B cell (primary cell): ENCODE data around the gene KLHL3.

ENCODE experiments used
- CTCF ChIP-seq: fragments of 200-600 bp; IDR thresholded peaks from one replicate; pipeline ENCODE4 v1.8.0; 2022; ENCODE audit warnings: antibody characterized with exemption, mild to moderate bottlenecking
- EZH2 ChIP-seq: IDR thresholded peaks from 2 replicates; pipeline ENCODE4 v1.6.1; 2012; ENCODE audit warnings: borderline replicate concordance, low read depth, mild to moderate bottlenecking, moderate library complexity, low read length; ENCODE audit not compliant: insufficient read depth, poor library complexity, severe bottlenecking

GRCh38 chr5:137659209-137659608 lies 76.7 kb downstream of the KLHL3 start:
- TF ChIP-seq EZH2 (no peak), CTCF (no peak)
